HG02610 (cell line): ENCODE data around the gene HES5.
"Not testable (repeated sequence)": the region's sequence is repeated elsewhere in the genome, so short reads cannot be mapped to it uniquely, and the experiment has no call there.

ENCODE experiments used
- ATAC-seq: cut with Tn5 transposase; IDR thresholded peaks from one replicate; pipeline ENCODE4 v1.9.1; 2021; ENCODE audit warnings: mild to moderate bottlenecking, moderate library complexity; ENCODE audit not compliant: unreplicated experiment

The HES5 gene

GRCh38 chr1:2561446-2561845, 31.4 kb upstream of the HES5 start:
- no peak for ATAC-seq

DNA sequence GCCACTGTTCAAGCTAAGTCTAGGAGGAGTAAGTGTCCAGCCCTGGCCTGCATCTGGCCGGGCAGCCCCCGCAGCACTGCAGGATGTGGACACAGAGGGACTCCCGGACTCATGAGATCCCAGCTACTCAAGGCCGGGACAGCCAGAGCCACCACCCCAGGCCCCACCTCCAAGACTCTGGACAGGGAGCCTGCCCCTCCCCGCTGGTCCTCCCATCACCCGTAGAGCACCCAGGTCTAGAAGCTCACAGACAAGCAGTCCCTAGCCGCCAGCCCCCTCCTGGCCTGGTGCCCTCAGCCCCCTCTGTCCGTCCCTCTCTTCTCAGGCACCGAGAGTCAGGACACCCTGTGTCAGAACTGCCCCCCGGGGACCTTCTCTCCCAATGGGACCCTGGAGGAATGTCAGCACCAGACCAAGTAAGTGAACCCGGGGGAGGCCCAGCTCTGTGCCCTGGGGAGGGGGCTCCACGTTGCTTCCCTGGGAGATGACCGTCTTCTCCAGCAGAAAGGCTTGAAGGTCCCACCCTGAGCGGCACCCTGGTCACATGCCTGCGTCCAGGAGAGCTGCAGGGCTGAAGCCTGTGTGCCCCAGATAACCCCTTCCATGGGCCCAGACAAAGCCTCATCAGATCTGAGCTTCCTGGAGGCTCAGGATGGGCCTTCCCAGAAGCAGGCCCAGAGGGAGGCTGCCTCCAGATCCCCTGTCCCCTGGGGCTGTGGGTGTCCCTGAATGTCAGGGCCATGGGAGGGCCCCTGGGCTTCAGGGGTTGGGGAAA, 30.4 kb upstream of the HES5 start:
- no peak for ATAC-seq

- no peak for ATAC-seq
Measured at GRCh38 chr1:2559509-2560298, 29.6 kb upstream of the HES5 start.

- ATAC-seq: no peak
Measured at GRCh38 chr1:2558861-2559260, 28.8 kb upstream of the HES5 start.

- ATAC-seq: no peak
Measured at GRCh38 chr1:2558420-2558819, 28.4 kb upstream of the HES5 start.

DNA sequence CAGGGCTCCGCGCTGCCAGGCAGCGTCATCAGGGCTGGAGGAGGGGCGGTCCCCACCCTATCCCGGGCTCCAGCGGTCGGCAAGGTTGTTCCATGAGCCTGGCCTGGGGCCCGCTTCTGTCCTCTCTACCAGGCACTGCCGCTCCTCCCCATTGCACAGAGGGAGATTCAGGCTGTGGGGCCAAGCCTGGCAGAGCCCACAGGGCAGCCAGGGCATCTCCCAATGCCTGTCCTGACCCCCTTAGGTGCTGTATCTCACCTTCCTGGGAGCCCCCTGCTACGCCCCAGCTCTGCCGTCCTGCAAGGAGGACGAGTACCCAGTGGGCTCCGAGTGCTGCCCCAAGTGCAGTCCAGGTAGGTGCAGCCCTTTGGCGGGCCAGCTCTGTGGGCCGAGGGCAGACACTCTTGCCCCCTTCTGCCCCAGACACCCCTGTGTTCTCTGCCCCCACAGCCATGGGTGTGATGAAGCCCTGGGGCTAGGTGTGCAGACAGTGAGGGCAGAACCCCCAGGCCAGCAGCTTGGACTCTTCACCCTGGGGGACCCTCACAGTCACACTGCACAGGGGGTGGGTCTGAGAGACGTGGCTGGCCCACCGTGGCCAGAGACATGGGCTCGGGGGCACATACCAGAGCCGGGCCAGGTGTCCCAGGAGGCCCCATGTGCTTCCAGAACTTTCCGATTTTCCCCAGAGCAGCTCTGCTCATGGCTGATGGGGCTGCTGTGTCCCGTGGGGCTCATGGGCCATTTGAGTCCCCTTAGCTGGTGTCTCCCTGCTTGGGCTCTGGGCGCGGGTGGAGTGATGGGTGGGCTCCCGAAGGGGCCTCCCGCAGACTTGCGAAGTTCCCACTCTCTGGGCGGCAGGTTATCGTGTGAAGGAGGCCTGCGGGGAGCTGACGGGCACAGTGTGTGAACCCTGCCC, 27.7 kb upstream of the HES5 start:
- ATAC-seq: no peak

DNA sequence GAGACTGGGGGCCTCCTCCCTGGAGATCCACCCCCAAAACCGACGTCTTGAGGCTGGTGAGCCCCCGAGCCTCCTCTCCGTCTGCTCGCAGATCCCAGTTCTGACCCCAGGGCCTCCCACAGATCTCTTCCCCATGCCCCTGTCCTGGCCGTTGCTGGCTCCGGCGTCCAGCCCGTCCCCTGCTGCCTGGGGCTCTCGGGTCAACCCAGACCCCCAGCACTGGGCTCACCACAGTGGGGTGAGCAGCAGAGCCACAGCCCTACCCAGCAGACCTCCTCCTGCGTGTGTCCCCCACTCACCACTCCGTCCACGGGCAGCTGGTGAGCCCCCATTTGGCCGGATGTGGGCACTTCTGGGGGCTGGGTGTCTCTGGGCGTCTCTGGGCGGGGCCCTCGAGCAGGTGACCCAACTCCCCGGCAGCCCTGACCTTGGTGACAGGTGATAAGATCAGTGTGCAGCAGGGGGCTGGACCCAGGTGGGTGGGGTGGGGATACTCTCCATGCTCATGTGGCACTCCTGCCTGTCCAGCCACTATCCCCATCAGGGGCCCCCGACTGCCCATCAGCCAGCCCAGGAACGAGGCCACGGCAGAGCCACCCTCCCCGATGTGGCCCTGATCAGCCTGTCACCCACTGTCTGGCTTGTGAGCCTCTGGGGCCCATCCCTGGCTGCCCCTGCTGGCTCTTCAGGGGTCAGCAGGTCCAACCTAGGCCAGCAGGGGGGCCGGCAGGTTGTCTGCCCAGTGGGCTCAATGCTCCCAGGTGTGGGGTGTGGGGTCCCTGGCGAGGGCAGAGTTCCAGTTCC, 26.8 kb upstream of the HES5 start:
- no peak for ATAC-seq

- ATAC-seq: peak; percentile 31
Measured at GRCh38 chr1:2556277-2556677, 26.2 kb upstream of the HES5 start, which contains the start of gene TNFRSF14. Gene TNFRSF14, plus strand, starts transcription at chr1:2556371. Its CDS starts 294 bp downstream, at chr1:2556665.

- ATAC-seq: peak; percentile 39
Measured at GRCh38 chr1:2555634-2556276, 25.7 kb upstream of the HES5 start.

DNA sequence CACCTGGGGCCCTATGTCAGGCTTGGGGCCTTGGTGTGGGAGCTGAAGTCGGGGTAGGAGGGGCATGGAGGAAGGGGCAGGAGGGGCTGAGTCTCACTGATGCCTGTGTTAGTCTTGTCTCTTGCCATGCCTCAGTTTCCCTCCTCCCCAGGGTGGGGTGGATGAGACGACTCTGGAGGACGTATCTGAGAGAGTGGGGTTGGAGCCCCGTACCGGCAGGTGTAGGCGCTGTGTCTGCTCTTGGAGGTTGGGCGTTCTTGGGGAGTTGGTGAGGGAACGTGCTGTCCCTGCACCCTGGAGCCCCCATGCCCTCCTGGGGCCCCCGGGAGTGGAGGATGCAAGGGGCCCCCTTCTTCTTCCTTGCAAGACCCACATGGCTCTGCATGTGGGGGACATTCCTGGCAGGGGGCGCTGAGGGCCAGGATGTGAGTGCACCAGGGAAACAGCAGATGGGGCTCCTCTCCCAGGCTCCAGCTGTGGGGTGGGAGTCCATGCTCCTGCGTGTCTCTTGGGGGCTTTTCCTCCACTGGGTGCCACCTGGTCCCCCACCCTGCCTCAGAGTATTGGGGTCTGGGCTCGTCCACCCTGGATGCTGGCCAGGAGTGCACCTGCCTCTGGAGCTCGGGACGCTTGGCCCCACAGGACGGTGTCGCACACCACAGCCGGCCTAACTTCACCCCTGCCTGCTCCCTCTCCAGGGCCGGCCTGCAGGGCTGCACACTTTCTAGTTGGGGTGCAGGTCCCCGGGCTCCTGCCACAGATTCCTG, 24.7 kb upstream of the HES5 start:
- no peak for ATAC-seq

- no peak for ATAC-seq
Measured at GRCh38 chr1:2553871-2554620, 24.0 kb upstream of the HES5 start.

- not testable (repeated sequence) for ATAC-seq
Measured at GRCh38 chr1:2553076-2553475, 23.0 kb upstream of the HES5 start.

- ATAC-seq: no peak
Measured at GRCh38 chr1:2552189-2552588, 22.1 kb upstream of the HES5 start.

GRCh38 chr1:2551544-2551943, 21.5 kb upstream of the HES5 start:
- not testable (repeated sequence) for ATAC-seq

DNA sequence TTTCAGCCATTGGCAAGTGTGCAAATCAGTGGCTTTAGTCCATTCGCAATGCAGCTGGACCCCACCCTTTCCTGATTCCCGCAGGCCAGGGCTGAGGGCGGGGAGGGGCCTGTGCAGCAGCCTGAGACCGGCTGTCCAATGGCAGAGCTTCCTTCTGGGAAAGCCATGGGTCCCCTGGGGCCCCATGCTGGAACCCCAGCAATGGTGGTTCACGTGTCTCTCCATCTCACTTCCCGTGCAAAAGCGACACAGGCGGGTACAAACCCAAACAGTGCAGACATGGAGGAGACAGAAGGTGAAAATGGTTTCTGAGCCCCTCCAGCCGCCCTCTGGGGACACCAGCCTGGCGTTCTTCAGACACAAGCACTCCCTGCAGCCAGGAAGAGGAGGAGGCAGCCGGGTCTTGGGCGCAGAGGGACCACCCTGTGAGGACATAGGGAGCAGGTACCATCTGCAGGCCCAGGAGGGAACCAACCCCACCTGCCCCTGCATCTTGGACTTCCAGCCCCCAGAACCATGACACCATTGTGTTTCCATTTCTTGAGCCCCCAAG, 20.3 kb upstream of the HES5 start:
- ATAC-seq: not testable (repeated sequence)

DNA sequence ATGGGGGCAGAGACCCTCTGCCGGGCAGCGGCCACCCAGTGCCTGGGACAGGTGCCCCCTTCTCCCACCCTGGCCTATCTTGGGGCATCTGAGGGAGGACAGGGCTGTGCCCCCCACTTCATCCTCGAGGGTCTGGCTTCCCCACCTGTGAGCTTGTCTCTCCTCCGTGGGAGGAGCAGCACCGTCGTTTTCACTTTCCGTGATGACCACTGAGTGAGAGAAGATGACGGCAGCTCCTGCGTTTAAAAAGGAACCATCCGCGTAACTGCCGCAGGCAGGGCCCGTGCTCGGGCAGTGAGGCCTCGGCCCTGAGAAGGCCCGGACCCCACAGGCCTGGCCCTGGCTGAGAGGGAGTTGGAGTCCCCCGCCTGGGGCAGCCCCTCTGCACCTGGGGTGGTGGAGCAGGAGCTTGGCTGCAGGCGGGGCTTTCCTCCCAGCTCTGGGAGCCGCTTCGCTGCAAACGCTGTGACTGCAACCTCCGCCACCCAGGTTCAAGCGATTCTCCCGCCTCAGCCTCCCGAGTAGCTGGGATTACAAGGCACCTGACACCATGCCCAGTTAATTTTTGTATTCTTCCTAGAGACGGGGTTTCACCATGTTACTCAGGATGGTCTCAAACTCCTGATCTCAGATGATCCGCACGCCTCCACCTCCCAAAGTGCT, 19.4 kb upstream of the HES5 start:
- not testable (repeated sequence) for ATAC-seq

DNA sequence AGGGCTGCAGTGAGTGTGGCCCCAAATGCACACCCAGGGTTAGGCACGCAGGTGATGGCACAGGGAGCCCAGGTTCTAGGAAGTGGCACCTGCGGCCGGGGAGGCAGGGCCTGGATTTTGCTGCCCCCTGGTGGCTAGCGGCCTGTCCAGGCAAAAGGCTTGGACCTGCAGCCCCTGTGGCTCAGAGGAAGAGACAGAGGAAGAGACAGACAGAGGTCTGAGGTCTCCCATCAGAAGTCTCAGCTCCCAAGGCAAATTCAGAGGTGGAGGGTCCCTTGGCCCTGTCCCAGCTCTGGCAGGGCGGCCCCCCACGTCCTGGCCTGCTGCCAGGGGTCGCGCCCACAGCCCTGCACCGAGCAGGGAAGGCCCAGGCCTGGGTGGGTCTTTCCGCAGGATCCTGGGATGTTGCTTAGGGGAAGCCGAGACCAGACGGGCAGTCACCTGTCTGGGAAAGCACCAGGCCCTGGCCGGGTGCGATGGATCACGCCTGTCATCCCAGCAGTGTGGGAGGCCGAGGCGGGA, 18.1 kb upstream of the HES5 start:
- peak; percentile 20 for ATAC-seq
